SK-N-MC (cell line): ENCODE results near the gene JPH3.
"Not testable (repeated sequence)": the region's sequence is repeated elsewhere in the genome, so short reads cannot be mapped to it uniquely, and the experiment has no call there.

Experiments
- DNase-seq: peaks from one replicate; pipeline ENCODE4 v3.0.0-alpha.2; 2011; ENCODE audit warnings: low read depth, low spot score
- H3K27ac ChIP-seq: fragments of 200-600 bp; sonication (generic); 2 replicates; pipeline ENCODE4 v1.5.1; 2016; ENCODE audit warnings: mixed run types
- H3K36me3 ChIP-seq: fragments of 200-600 bp; sonication (generic); 2 replicates; pipeline ENCODE4 v1.6.1; 2017; ENCODE audit warnings: antibody characterized with exemption, low read length, mixed read lengths; ENCODE audit not compliant: insufficient read depth
- H3K4me3 ChIP-seq: fragments of 200-600 bp; sonication (generic); 2 replicates; pipeline ENCODE4 v1.5.1; 2016
- H3K9ac ChIP-seq: fragments of 200-600 bp; sonication (generic); 2 replicates; pipeline ENCODE4 v1.8.0; 2017; ENCODE audit warnings: mixed run types, mixed read lengths; ENCODE audit not compliant: insufficient read length
- H3K9me3 ChIP-seq: fragments of 200-600 bp; sonication (generic); 2 replicates; pipeline ENCODE4 v1.6.1; 2017; ENCODE audit warnings: low read depth, mild to moderate bottlenecking, antibody characterized with exemption, low read length, moderate library complexity, mixed read lengths
- EZH2 ChIP-seq: fragments of 200-600 bp; sonication (generic); IDR thresholded peaks from one replicate; pipeline ENCODE4 v1.6.1; 2017; ENCODE audit warnings: antibody characterized with exemption
- FOXP2 ChIP-seq: optimal IDR thresholded peaks from 2 replicates; pipeline ENCODE3; 2011; ENCODE audit warnings: mild to moderate bottlenecking, moderate library complexity; ENCODE audit not compliant: insufficient read depth; ENCODE audit errors: extremely low read length, control extremely low read depth
- POLR2AphosphoS5 ChIP-seq: IDR thresholded peaks from 2 replicates; pipeline ENCODE4 v1.6.1; 2012; ENCODE audit warnings: mild to moderate bottlenecking, low read depth, low read length, borderline replicate concordance

The JPH3 gene

DNA sequence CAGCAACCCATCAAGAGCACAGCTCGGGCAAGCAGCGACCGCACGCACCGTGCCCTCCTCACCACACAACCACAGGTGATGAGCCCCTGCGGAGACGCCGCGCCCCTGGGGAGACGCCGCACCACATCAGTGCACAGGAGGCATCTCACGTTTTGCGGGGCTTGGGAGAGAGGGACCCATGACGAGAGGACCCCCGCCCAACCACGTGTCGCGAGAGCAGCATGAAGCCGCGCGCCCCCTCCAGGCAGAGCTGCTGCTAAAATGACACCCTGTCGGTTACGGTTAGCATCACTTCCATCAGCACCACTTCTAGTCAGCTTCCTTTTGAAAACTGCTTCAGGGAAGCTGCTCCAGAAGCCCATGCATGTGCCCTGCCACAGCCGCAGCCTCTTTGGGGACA, 118.1 kb downstream of the JPH3 start:
- TF ChIP-seq EZH2: no peak
- TF ChIP-seq POLR2AphosphoS5: no peak
- no peak for TF ChIP-seq FOXP2
- H3K9ac ChIP-seq: no peak overlapping the region
- H3K36me3 ChIP-seq: no peaks in the 10 kb centered on the region
- no peaks in the 10 kb centered on the region for H3K9me3 ChIP-seq
- no peak overlapping the region for H3K27ac ChIP-seq
- no peak for DNase-seq
- H3K4me3 ChIP-seq: no peak overlapping the region

- TF ChIP-seq FOXP2: no peak
- no peak for TF ChIP-seq POLR2AphosphoS5
- no peak overlapping the region for H3K9ac ChIP-seq
- H3K4me3 ChIP-seq: no peak overlapping the region
- no peak for DNase-seq
- H3K36me3 ChIP-seq: no peaks in the 10 kb centered on the region
- no peak overlapping the region for H3K27ac ChIP-seq
- H3K9me3 ChIP-seq: no peaks in the 10 kb centered on the region
Observed at GRCh38 chr16:87721622-87722585, 119.6 kb downstream of the JPH3 start.

DNA sequence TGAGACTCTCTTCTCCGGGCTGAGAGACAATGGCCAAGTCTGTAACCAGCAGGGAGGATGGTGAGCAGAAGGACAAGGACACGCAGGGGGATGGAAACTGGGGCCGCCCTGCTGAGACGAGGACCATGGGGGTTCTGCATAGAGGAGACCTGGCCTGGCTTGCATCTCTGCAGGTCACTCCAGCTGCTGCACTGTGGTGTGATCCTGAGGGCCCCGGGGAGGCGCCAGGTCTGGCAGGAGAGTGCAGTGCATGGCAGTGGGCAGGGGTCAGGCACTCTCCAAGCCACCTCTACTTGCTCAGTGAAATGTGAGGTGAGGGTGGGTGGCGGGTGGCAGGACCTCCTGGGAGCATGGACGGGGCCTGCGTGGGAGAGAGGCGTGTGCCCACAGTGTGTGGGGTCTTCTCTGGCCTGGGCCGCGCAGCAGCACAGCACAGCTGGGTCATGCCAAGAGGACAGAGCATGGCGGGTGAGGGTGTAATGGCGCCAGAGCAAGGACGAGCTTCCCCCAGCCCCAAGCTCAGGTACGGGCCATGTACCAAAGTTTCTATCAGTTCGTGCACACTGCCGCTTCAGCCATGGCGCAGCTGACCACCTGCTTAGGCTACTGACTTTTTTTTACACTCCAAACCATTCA, 120.4 kb downstream of the JPH3 start:
- Histone ChIP-seq H3K9me3 (no peaks in the 10 kb centered on the region), H3K9ac (no peak overlapping the region), H3K4me3 (no peak overlapping the region), H3K36me3 (no peaks in the 10 kb centered on the region), H3K27ac (no peak overlapping the region)
- TF ChIP-seq POLR2AphosphoS5 (no peak), EZH2 (no peak), FOXP2 (no peak)
- DNase-seq: no peak

- Histone ChIP-seq H3K27ac (no peak overlapping the region), H3K9ac (no peak overlapping the region), H3K9me3 (no peaks in the 10 kb centered on the region), H3K4me3 (no peak overlapping the region), H3K36me3 (no peaks in the 10 kb centered on the region)
- TF ChIP-seq POLR2AphosphoS5 (no peak), FOXP2 (no peak), EZH2 (no peak)
- DNase-seq: no peak
Observed at GRCh38 chr16:87723226-87723623, 120.9 kb downstream of the JPH3 start.

- no peak overlapping the region for H3K27ac ChIP-seq
- DNase-seq: no peak
- H3K9me3 ChIP-seq: no peaks in the 10 kb centered on the region
- H3K9ac ChIP-seq: no peak overlapping the region
- TF ChIP-seq EZH2 (no peak), POLR2AphosphoS5 (no peak), FOXP2 (no peak)
- no peak overlapping the region for H3K4me3 ChIP-seq
- peaks cover 4% of the 10 kb centered on the region; the same call in 1 of the 2 replicates for H3K36me3 ChIP-seq
Observed at GRCh38 chr16:87724490-87725291, 122.4 kb downstream of the JPH3 start.

GRCh38 chr16:87725596-87726235, 123.4 kb downstream of the JPH3 start:
- H3K4me3 ChIP-seq: no peak overlapping the region
- no peak overlapping the region for H3K27ac ChIP-seq
- H3K9ac ChIP-seq: no peak overlapping the region
- DNase-seq: no peak
- H3K36me3 ChIP-seq: peaks cover 4% of the 10 kb centered on the region; the same call in 1 of the 2 replicates
- TF ChIP-seq FOXP2 (no peak), POLR2AphosphoS5 (no peak), EZH2 (no peak)
- no peaks in the 10 kb centered on the region for H3K9me3 ChIP-seq

DNA sequence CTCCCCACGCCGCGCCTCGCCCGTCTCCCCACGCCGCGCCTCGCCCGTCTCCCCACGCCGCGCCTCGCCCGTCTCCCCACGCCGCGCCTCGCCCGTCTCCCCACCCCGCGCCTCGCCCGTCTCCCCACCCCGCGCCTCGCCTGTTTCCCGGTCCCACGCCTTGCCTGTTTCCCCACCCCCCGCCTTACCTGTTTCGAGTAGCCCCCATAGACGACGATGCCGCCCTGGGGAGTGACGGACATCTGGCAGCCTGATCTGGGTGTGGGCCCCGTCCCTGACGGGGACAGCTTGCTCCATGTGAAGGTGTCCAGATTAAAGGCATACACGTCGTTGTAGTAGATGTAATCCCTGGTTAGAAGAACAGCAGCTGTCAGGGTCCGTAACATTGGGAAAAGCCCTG, 124.3 kb downstream of the JPH3 start:
- not testable (repeated sequence) for H3K9me3 ChIP-seq, DNase-seq, H3K9ac ChIP-seq, H3K27ac ChIP-seq, H3K36me3 ChIP-seq, H3K4me3 ChIP-seq

DNA sequence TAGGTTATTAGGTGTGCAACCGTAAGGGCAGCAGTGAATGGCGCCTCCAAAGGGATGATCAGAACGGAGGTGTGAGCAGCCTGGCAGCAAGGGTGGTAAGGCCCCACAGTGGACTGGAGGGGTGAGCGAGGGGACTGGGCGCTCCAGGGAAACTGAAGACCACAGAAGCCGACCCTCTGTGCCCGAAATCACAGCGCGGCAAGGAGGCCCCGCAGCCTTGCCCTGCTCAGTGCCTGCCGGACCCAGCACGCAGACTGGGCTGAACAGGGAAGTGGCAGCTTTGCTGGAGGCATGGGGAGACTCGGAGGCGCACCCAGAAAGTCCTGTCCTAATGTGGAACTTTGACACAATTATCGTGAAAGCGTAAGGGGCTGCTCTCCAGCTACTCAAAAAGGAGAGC, 125.0 kb downstream of the JPH3 start:
- peaks cover 4% of the 10 kb centered on the region; the same call in 1 of the 2 replicates for H3K36me3 ChIP-seq
- H3K4me3 ChIP-seq: no peak overlapping the region
- no peak overlapping the region for H3K9ac ChIP-seq
- no peak overlapping the region for H3K27ac ChIP-seq
- H3K9me3 ChIP-seq: no peaks in the 10 kb centered on the region
- DNase-seq: no peak
- no peak for TF ChIP-seq FOXP2
- TF ChIP-seq EZH2: no peak
- TF ChIP-seq POLR2AphosphoS5: no peak
